Ishikawa (cell line): ENCODE results near the gene RAB11FIP4.

Experiments
- EP300 ChIP-seq: IDR thresholded peaks from 2 replicates; pipeline ENCODE4 v1.6.1; 2012; ENCODE audit warnings: borderline replicate concordance
- FOXM1 ChIP-seq: IDR thresholded peaks from 2 replicates; pipeline ENCODE4 v1.6.1; 2012; ENCODE audit warnings: low read depth, borderline replicate concordance
- REST ChIP-seq: IDR thresholded peaks from 2 replicates; pipeline ENCODE4 v1.6.1; 2012; ENCODE audit warnings: low read depth, mild to moderate bottlenecking

GRCh38 chr17:31509805-31510177, 118.3 kb downstream of the RAB11FIP4 start:
- TF ChIP-seq FOXM1 (no peak), EP300 (no peak), REST (no peak)
